H9 (cell line): ENCODE results near the gene SLC35A4. TPM values are rescaled to one million over a fixed set of nuclear protein-coding genes. Genes with fewer than 3 reads are reported as not detected.

Experiments used
- DNase-seq: peaks from one replicate; pipeline ENCODE4 v3.0.0-alpha.2; 2017
- H2AFZ ChIP-seq: one replicate; pipeline ENCODE4 v1.6.1; 2013; ENCODE audit warnings: mild to moderate bottlenecking, low read length, control low read depth, moderate library complexity
- H2AK5ac ChIP-seq: 2 replicates; pipeline ENCODE4 v1.6.1; 2013; ENCODE audit warnings: low read length, control low read depth, mixed read lengths; ENCODE audit not compliant: insufficient read length
- H2BK120ac ChIP-seq: one replicate; pipeline ENCODE4 v1.6.1; 2013; ENCODE audit warnings: low read depth, mild to moderate bottlenecking, low read length, control low read depth, inconsistent platforms; ENCODE audit not compliant: poor library complexity, severe bottlenecking
- H2BK12ac ChIP-seq: 2 replicates; pipeline ENCODE4 v1.6.1; 2013; ENCODE audit warnings: low read length, control low read depth, mixed read lengths, low read depth; ENCODE audit not compliant: insufficient read length
- H2BK15ac ChIP-seq: 2 replicates; pipeline ENCODE4 v1.6.1; 2013; ENCODE audit warnings: low read depth, low read length, control low read depth
- H2BK20ac ChIP-seq: one replicate; pipeline ENCODE4 v1.6.1; 2013; ENCODE audit warnings: low read depth, mild to moderate bottlenecking, low read length, control low read depth, inconsistent platforms; ENCODE audit not compliant: poor library complexity, severe bottlenecking
- H2BK5ac ChIP-seq: 2 replicates; pipeline ENCODE4 v1.6.1; 2013; ENCODE audit warnings: low read length, control low read depth, mixed read lengths; ENCODE audit not compliant: insufficient read length
- H3K14ac ChIP-seq: 2 replicates; pipeline ENCODE4 v1.6.1; 2013; ENCODE audit warnings: low read length, control low read depth; ENCODE audit not compliant: insufficient read depth
- H3K18ac ChIP-seq: 2 replicates; pipeline ENCODE4 v1.6.1; 2013; ENCODE audit warnings: low read depth, mild to moderate bottlenecking, mixed read lengths, low read length, control low read depth; ENCODE audit not compliant: insufficient read length
- H3K23ac ChIP-seq: 2 replicates; pipeline ENCODE4 v1.6.1; 2013; ENCODE audit warnings: low read length, control low read depth, mixed read lengths, low read depth; ENCODE audit not compliant: insufficient read length
- H3K23me2 ChIP-seq: 2 replicates; pipeline ENCODE4 v1.6.1; 2013; ENCODE audit warnings: low read depth, mild to moderate bottlenecking, mixed read lengths, low read length, control low read depth; ENCODE audit not compliant: insufficient read length, poor library complexity, severe bottlenecking
- H3K27ac ChIP-seq: 2 replicates; pipeline ENCODE4 v1.5.1; 2013; ENCODE audit warnings: low read length, control low read depth, mixed read lengths, low read depth; ENCODE audit not compliant: insufficient read length
- H3K27me3 ChIP-seq: 2 replicates; pipeline ENCODE4 v1.6.1; 2013; ENCODE audit warnings: low read length, control low read depth, inconsistent platforms; ENCODE audit not compliant: insufficient read depth
- H3K4ac ChIP-seq: 2 replicates; pipeline ENCODE4 v1.6.1; 2013; ENCODE audit warnings: low read depth, mild to moderate bottlenecking, control low read depth, inconsistent platforms, low read length, moderate library complexity
- H3K4me1 ChIP-seq: 2 replicates; pipeline ENCODE4 v1.6.1; 2013; ENCODE audit warnings: low read length, control low read depth, inconsistent platforms; ENCODE audit not compliant: insufficient read depth
- H3K4me2 ChIP-seq: 2 replicates; pipeline ENCODE4 v1.6.1; 2013; ENCODE audit warnings: low read length, control low read depth, mixed read lengths; ENCODE audit not compliant: insufficient read length, insufficient read depth
- H3K56ac ChIP-seq: 2 replicates; pipeline ENCODE4 v1.6.1; 2013; ENCODE audit warnings: low read depth, mild to moderate bottlenecking, mixed read lengths, low read length, control low read depth; ENCODE audit not compliant: insufficient read length
- H3K79me1 ChIP-seq: 2 replicates; pipeline ENCODE4 v1.6.1; 2013; ENCODE audit warnings: low read depth, mild to moderate bottlenecking, moderate library complexity, low read length, control low read depth, inconsistent platforms; ENCODE audit not compliant: insufficient read depth, poor library complexity, severe bottlenecking
- H3K79me2 ChIP-seq: 2 replicates; pipeline ENCODE4 v1.6.1; 2013; ENCODE audit warnings: low read length, control low read depth, inconsistent platforms; ENCODE audit not compliant: insufficient read depth
- H3K9ac ChIP-seq: 2 replicates; pipeline ENCODE4 v1.6.1; 2013; ENCODE audit warnings: low read length, control low read depth, mixed read lengths; ENCODE audit not compliant: insufficient read length; ENCODE audit errors: extremely low read depth
- H3K9me3 ChIP-seq: one replicate; pipeline ENCODE4 v1.6.1; 2013; ENCODE audit warnings: low read depth, low read length, inconsistent platforms; ENCODE audit not compliant: control insufficient read depth
- H3T11ph ChIP-seq: one replicate; pipeline ENCODE4 v1.6.1; 2013; ENCODE audit warnings: mild to moderate bottlenecking, low read length, control low read depth, inconsistent platforms
- H4K20me1 ChIP-seq: one replicate; pipeline ENCODE4 v1.6.1; 2013; ENCODE audit not compliant: control insufficient read depth, insufficient read length, insufficient read depth
- H4K5ac ChIP-seq: 2 replicates; pipeline ENCODE4 v1.6.1; 2013; ENCODE audit warnings: low read depth, mild to moderate bottlenecking, mixed read lengths, low read length, control low read depth; ENCODE audit not compliant: insufficient read length
- H4K8ac ChIP-seq: replicated peaks from 2 replicates; pipeline ENCODE4 v1.6.1; 2013; ENCODE audit warnings: low read length, control low read depth, mixed read lengths, low read depth; ENCODE audit not compliant: insufficient read length
- H4K91ac ChIP-seq: 2 replicates; pipeline ENCODE4 v1.6.1; 2013; ENCODE audit warnings: low read depth, mild to moderate bottlenecking, moderate library complexity, mixed read lengths, low read length, control low read depth; ENCODE audit not compliant: insufficient read length
- H3K27ac Mint-ChIP-seq, 3 experiments: 2 replicates in 2 of 3; 3 replicates in 1 of 3; pipeline ENCODE4 v1.8.0; 2020 to 2021; ENCODE audit warnings: mixed read lengths in 3 of 3, mild to moderate bottlenecking in 1 of 3, moderate library complexity in 1 of 3
- H3K27me3 Mint-ChIP-seq: 2 replicates; pipeline ENCODE4 v1.8.0; 2021; ENCODE audit warnings: low read depth, mild to moderate bottlenecking, moderate library complexity, mixed read lengths
- H3K36me3 Mint-ChIP-seq, 3 experiments: 2 replicates in 2 of 3; 3 replicates in 1 of 3; pipeline ENCODE4 v1.8.0; 2020 to 2021; ENCODE audit warnings: low read depth in 3 of 3, mixed read lengths in 3 of 3; ENCODE audit not compliant: insufficient read depth in 1 of 3
- H3K4me1 Mint-ChIP-seq, 2 experiments: 2 replicates each; pipeline ENCODE4 v1.8.0; 2020; ENCODE audit warnings: mixed read lengths in 2 of 2
- H3K4me3 Mint-ChIP-seq, 2 experiments: 2 replicates in 1 of 2; 3 replicates in 1 of 2; pipeline ENCODE4 v1.8.0; 2020 to 2021; ENCODE audit warnings: mild to moderate bottlenecking in 2 of 2, mixed read lengths in 2 of 2, moderate library complexity in 1 of 2
- H3K9me3 Mint-ChIP-seq, 2 experiments: 2 replicates in 1 of 2; 3 replicates in 1 of 2; pipeline ENCODE4 v1.8.0; 2020; ENCODE audit warnings: mild to moderate bottlenecking in 2 of 2, mixed read lengths in 2 of 2, moderate library complexity in 1 of 2
- CTCF ChIP-seq: fragments of 200-600 bp; sonication (generic); conservative IDR thresholded peaks from 3 replicates; pipeline ENCODE4 v1.8.0; 2021; ENCODE audit warnings: antibody characterized with exemption, mild to moderate bottlenecking
- WGBS: extraction: QIAGEN DNeasy Blood & Tissue Kit; methylation state at CpG from one replicate; pipeline ENCODE4 v1.1.7; 2013; ENCODE audit warnings: missing lambda C conversion rate, low lambda C conversion rate, mixed read lengths; ENCODE audit not compliant: insufficient read length; ENCODE audit errors: extremely low coverage; 5-methylcytosine and 5-hydroxymethylcytosine counted together
- total RNA-seq: library from RNA; stranded (reverse); gene quantifications from 2 replicates; pipeline ENCODE4 v1.2.1, GENCODE V29; 2021

SLC35A4 gene
- total RNA-seq, 1 experiment from 2014 or later, result 92.0 TPM

- Histone ChIP-seq H3K4me2 (no peak overlapping the region), H2AK5ac (no peak overlapping the region), H3K79me2 (no peaks in the 10 kb centered on the region), H3K23me2 (no peaks in the 10 kb centered on the region), H3K27me3 (no peaks in the 10 kb centered on the region), H3K23ac (no peak overlapping the region), H4K5ac (no peak overlapping the region), H2BK12ac (no peak overlapping the region), H3K79me1 (no peaks in the 10 kb centered on the region), H3K4me1 (no peaks in the 10 kb centered on the region), H3K4ac (no peak overlapping the region), H3K56ac (no peak overlapping the region), H2AFZ (no peak overlapping the region), H2BK120ac (no peak overlapping the region), H4K91ac (no peak overlapping the region), H3K27ac (no peak overlapping the region), H4K8ac (no peak overlapping the region), H3K9ac (no peak overlapping the region), H2BK5ac (no peak overlapping the region), H3K9me3 (no peaks in the 10 kb centered on the region), H3T11ph (no peak overlapping the region), H3K14ac (no peak overlapping the region), H3K18ac (no peak overlapping the region), H4K20me1 (no peaks in the 10 kb centered on the region), H2BK15ac (no peak overlapping the region), H2BK20ac (no peak overlapping the region)
- no peak for TF ChIP-seq CTCF
- no peak overlapping the region for H3K4me3 Mint-ChIP-seq
- WGBS, result no CpG with 5 or more reads among the region's 1 CpG
- no peaks in the 10 kb centered on the region for H3K36me3 Mint-ChIP-seq
- H3K27me3 Mint-ChIP-seq, result peaks cover 7% of the 10 kb centered on the region
- no peaks in the 10 kb centered on the region for H3K4me1 Mint-ChIP-seq
- no peak overlapping the region for H3K27ac Mint-ChIP-seq
- peaks cover 9 to 13% of the 10 kb centered on the region in 2 experiments for H3K9me3 Mint-ChIP-seq
- DNase-seq, result no peak
Measured at GRCh38 chr5:140587495-140587894, 22.9 kb downstream of the SLC35A4 start.
